Prostate gland (tissue), 2 donors: ENCODE data around the gene SLC27A1.

Experiments
- POLR2A ChIP-seq: fragments of 450-650 bp; IDR thresholded peaks from one replicate; pipeline ENCODE4 v1.6.1; 2016; ENCODE audit warnings: antibody characterized with exemption, mild to moderate bottlenecking
- TF ChIP-seq, protein P1 (sequence below), 4 experiments: fragments of 200-600 bp in 2 of 4; fragments of 450-650 bp in 2 of 4; sonication (generic) in 2 of 4; IDR thresholded peaks; 1 replicate in 3 of 4; 2 replicates in 1 of 4; pipeline ENCODE4 v1.5.1; 2016 to 2019; ENCODE audit warnings: antibody characterized with exemption in 4 of 4, mild to moderate bottlenecking in 2 of 4, moderate library complexity in 2 of 4

DNA sequence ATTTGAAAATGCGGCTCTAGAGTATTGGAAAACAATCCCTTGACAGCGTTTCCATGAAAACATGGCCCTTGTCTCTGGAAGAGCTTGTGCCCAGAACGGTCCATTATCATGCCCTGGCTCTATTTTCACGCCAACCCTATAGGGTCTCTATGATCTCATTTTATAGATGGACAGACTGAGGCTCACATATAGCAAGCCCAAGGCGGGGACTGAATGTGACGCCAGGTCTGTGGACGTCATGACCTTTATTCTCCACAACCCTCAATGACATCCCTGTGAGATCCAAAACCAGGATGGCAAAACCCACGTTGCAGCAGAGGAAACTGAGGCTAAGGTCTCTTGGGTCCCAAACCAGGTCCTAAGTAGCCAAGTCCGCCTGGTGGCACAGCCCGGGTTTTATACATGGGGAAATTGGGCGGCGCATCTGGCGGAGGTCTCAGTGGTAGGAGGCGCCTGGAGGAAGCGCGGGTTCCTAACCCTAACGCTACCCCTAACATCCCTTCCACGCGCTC is 84.7 kb downstream of the SLC27A1 start:
- TF ChIP-seq, protein P1, sequence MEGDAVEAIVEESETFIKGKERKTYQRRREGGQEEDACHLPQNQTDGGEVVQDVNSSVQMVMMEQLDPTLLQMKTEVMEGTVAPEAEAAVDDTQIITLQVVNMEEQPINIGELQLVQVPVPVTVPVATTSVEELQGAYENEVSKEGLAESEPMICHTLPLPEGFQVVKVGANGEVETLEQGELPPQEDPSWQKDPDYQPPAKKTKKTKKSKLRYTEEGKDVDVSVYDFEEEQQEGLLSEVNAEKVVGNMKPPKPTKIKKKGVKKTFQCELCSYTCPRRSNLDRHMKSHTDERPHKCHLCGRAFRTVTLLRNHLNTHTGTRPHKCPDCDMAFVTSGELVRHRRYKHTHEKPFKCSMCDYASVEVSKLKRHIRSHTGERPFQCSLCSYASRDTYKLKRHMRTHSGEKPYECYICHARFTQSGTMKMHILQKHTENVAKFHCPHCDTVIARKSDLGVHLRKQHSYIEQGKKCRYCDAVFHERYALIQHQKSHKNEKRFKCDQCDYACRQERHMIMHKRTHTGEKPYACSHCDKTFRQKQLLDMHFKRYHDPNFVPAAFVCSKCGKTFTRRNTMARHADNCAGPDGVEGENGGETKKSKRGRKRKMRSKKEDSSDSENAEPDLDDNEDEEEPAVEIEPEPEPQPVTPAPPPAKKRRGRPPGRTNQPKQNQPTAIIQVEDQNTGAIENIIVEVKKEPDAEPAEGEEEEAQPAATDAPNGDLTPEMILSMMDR (IDR thresholded peaks at IDR 0.05), result no peak
- no peak for TF ChIP-seq POLR2A
